IMR-90 (cell line): Measurements from ENCODE around the gene KATNB1. TPM values are rescaled to one million over a fixed set of nuclear protein-coding genes. Genes with fewer than 3 reads are reported as not detected.

Experiments
- ATAC-seq: fragments of 200-7000 bp; cut with Tn5 transposase; 2 replicates; pipeline ENCODE4 v1.9.1; 2020; ENCODE audit warnings: low read depth, mild to moderate bottlenecking, moderate library complexity
- BruUV-seq: library from RNA; stranded (reverse); fragments of 400-500 nt; replicated peaks from 2 replicates; lab custom pipeline; 2021; lab: Mats Ljungman, UMichigan
- CTCF ChIA-PET: fragments of 300-600 bp; formaldehyde crosslinking; extraction: SDS; loops from one replicate; lab custom pipeline; 2021; ENCODE audit warnings: antibody characterized with exemption; lab: Yijun Ruan, JAX
- POLR2A ChIA-PET: fragments of 300-600 bp; sonication (Branson Sonifier 250); formaldehyde crosslinking; loops from one replicate; lab custom pipeline; 2022; ENCODE audit warnings: antibody characterized with exemption; ENCODE audit not compliant: unreplicated experiment; lab: Charles Lee
- DNase-seq: peaks from one replicate; pipeline ENCODE4 v3.0.0; 2013
- H2AFZ ChIP-seq: replicated peaks from 2 replicates; pipeline ENCODE3; 2013; ENCODE audit warnings: low read length, mild to moderate bottlenecking; ENCODE audit not compliant: poor library complexity
- H2AK5ac ChIP-seq: 2 replicates; pipeline ENCODE4 v1.6.1; 2013; ENCODE audit warnings: low read depth, low read length, inconsistent platforms
- H2AK9ac ChIP-seq: replicated peaks from 2 replicates; pipeline ENCODE3; 2013; ENCODE audit warnings: mild to moderate bottlenecking, low read depth, low read length, moderate library complexity; ENCODE audit not compliant: poor library complexity
- H2BK120ac ChIP-seq: 2 replicates; pipeline ENCODE4 v1.6.1; 2013; ENCODE audit warnings: low read depth, low read length, inconsistent platforms
- H2BK15ac ChIP-seq: 3 replicates; pipeline ENCODE4 v1.6.1; 2013; ENCODE audit warnings: low read depth, low read length, inconsistent platforms
- H2BK20ac ChIP-seq: 2 replicates; pipeline ENCODE4 v1.6.1; 2013; ENCODE audit warnings: low read depth, mild to moderate bottlenecking, inconsistent platforms, low read length, moderate library complexity
- H2BK5ac ChIP-seq: 2 replicates; pipeline ENCODE4 v1.6.1; 2013; ENCODE audit warnings: mild to moderate bottlenecking, low read depth, low read length, inconsistent platforms; ENCODE audit not compliant: poor library complexity, severe bottlenecking
- H3K14ac ChIP-seq: replicated peaks from 2 replicates; pipeline ENCODE4 v1.6.1; 2013; ENCODE audit warnings: low read depth, low read length, inconsistent platforms
- H3K18ac ChIP-seq: 2 replicates; pipeline ENCODE4 v1.6.1; 2013; ENCODE audit warnings: low read depth, low read length, control low read depth
- H3K23ac ChIP-seq: 2 replicates; pipeline ENCODE4 v1.6.1; 2013; ENCODE audit warnings: low read depth, low read length, inconsistent platforms
- H3K27ac ChIP-seq: 2 replicates; pipeline ENCODE4 v1.5.1; 2013; ENCODE audit warnings: mild to moderate bottlenecking, control low read depth, low read length; ENCODE audit not compliant: insufficient read depth
- H3K27me3 ChIP-seq: 2 replicates; pipeline ENCODE4 v1.6.1; 2013; ENCODE audit warnings: low read length; ENCODE audit not compliant: control insufficient read depth, insufficient read depth
- H3K36me3 ChIP-seq: 2 replicates; pipeline ENCODE4 v1.6.1; 2013; ENCODE audit warnings: low read length, mixed read lengths; ENCODE audit not compliant: control insufficient read depth, insufficient read depth
- H3K4ac ChIP-seq: 2 replicates; pipeline ENCODE4 v1.6.1; 2013; ENCODE audit warnings: low read depth, low read length, inconsistent platforms
- H3K4me1 ChIP-seq: 2 replicates; pipeline ENCODE4 v1.6.1; 2013; ENCODE audit warnings: low read length, mixed read lengths; ENCODE audit not compliant: control insufficient read depth, insufficient read depth
- H3K4me2 ChIP-seq: 2 replicates; pipeline ENCODE4 v1.6.1; 2013; ENCODE audit warnings: low read depth, mild to moderate bottlenecking, control low read depth, low read length, moderate library complexity
- H3K4me3 ChIP-seq: 2 replicates; pipeline ENCODE4 v1.5.1; 2013; ENCODE audit warnings: low read depth, mild to moderate bottlenecking, control low read depth, low read length, moderate library complexity; ENCODE audit not compliant: insufficient read depth
- H3K56ac ChIP-seq: 2 replicates; pipeline ENCODE4 v1.6.1; 2013; ENCODE audit warnings: low read length, inconsistent platforms; ENCODE audit not compliant: insufficient read depth; ENCODE audit errors: extremely low read depth
- H3K79me1 ChIP-seq, 2 experiments: 2 replicates each; pipeline ENCODE4 v1.6.1; 2013; ENCODE audit warnings: low read length in 2 of 2, inconsistent platforms in 1 of 2, low read depth in 1 of 2
- H3K9ac ChIP-seq: 2 replicates; pipeline ENCODE4 v1.6.1; 2013; ENCODE audit warnings: low read depth, low read length, control low read depth
- H3K9me1 ChIP-seq: 2 replicates; pipeline ENCODE4 v1.6.1; 2013; ENCODE audit warnings: low read length, inconsistent platforms; ENCODE audit not compliant: insufficient read depth
- H3K9me3 ChIP-seq: 2 replicates; pipeline ENCODE4 v1.6.1; 2013; ENCODE audit warnings: low read length; ENCODE audit not compliant: control insufficient read depth, insufficient read depth
- H4K20me1 ChIP-seq: 2 replicates; pipeline ENCODE4 v1.6.1; 2013; ENCODE audit warnings: low read length, inconsistent platforms; ENCODE audit not compliant: insufficient read depth
- H4K5ac ChIP-seq: 2 replicates; pipeline ENCODE4 v1.6.1; 2013; ENCODE audit warnings: mild to moderate bottlenecking, low read depth, low read length, control low read depth
- H4K8ac ChIP-seq, 2 experiments: 2 replicates each; pipeline ENCODE4 v1.6.1; 2013; ENCODE audit warnings: low read depth in 2 of 2, low read length in 2 of 2, control low read depth in 1 of 2, inconsistent platforms in 1 of 2
- H4K91ac ChIP-seq: 2 replicates; pipeline ENCODE4 v1.6.1; 2013; ENCODE audit warnings: low read depth, low read length, inconsistent platforms; ENCODE audit not compliant: insufficient read depth
- BHLHE40 ChIP-seq: fragments of 150-350 bp; IDR thresholded peaks from 2 replicates; pipeline ENCODE4 v1.6.1; 2016; ENCODE audit warnings: mild to moderate bottlenecking, low read depth, low read length
- CEBPB ChIP-seq: IDR thresholded peaks from 2 replicates; pipeline ENCODE4 v1.6.1; 2012; ENCODE audit warnings: low read depth, low read length, improper control_type of control experiment
- CHD1 ChIP-seq: IDR thresholded peaks from 2 replicates; pipeline ENCODE4 v1.6.1; 2012; ENCODE audit warnings: low read depth, low read length, improper control_type of control experiment
- CTCF ChIP-seq: conservative IDR thresholded peaks from 2 replicates; pipeline ENCODE4 v1.5.1; 2012; ENCODE audit warnings: mild to moderate bottlenecking, low read depth, low read length, improper control_type of control experiment
- FOS ChIP-seq: fragments of 150-350 bp; IDR thresholded peaks from 2 replicates; pipeline ENCODE4 v1.6.1; 2016; ENCODE audit warnings: low read depth, low read length
- MAFK ChIP-seq: IDR thresholded peaks from 2 replicates; pipeline ENCODE4 v1.6.1; 2012; ENCODE audit warnings: low read depth, low read length, improper control_type of control experiment
- MAZ ChIP-seq: IDR thresholded peaks from 2 replicates; pipeline ENCODE4 v1.6.1; 2012; ENCODE audit warnings: low read depth, mild to moderate bottlenecking, low read length, improper control_type of control experiment, moderate library complexity, borderline replicate concordance
- MXI1 ChIP-seq: IDR thresholded peaks from 2 replicates; pipeline ENCODE4 v1.6.1; 2012; ENCODE audit warnings: low read depth, mild to moderate bottlenecking, low read length, moderate library complexity, borderline replicate concordance
- NFE2L2 ChIP-seq: fragments of 150-350 bp; IDR thresholded peaks from 2 replicates; pipeline ENCODE4 v1.6.1; 2016; ENCODE audit warnings: low read depth, mild to moderate bottlenecking, low read length
- POLR2A ChIP-seq: IDR thresholded peaks from 2 replicates; pipeline ENCODE4 v1.6.1; 2012; ENCODE audit warnings: mild to moderate bottlenecking, low read depth, low read length
- RAD21 ChIP-seq: IDR thresholded peaks from 2 replicates; pipeline ENCODE4 v1.6.1; 2012; ENCODE audit warnings: low read length, improper control_type of control experiment
- RCOR1 ChIP-seq: IDR thresholded peaks from 2 replicates; pipeline ENCODE4 v1.6.1; 2012; ENCODE audit warnings: mild to moderate bottlenecking, low read length, improper control_type of control experiment; ENCODE audit not compliant: insufficient replicate concordance
- RFX5 ChIP-seq: IDR thresholded peaks from 2 replicates; pipeline ENCODE4 v1.8.0; 2012; ENCODE audit warnings: low read depth, mild to moderate bottlenecking, low read length, moderate library complexity
- SMC3 ChIP-seq: fragments of 150-350 bp; IDR thresholded peaks from 2 replicates; pipeline ENCODE4 v1.6.1; 2016; ENCODE audit warnings: low read depth, mild to moderate bottlenecking, antibody characterized with exemption, low read length, moderate library complexity
- WGBS, 2 experiments: methylation state at CpG; one replicate each; pipeline versions ENCODE4 v1.1.5 to v1.1.7; 2013; ENCODE audit warnings: missing lambda C conversion rate in 2 of 2; ENCODE audit not compliant: insufficient read length in 1 of 2; ENCODE audit errors: extremely low coverage in 2 of 2; 5-methylcytosine and 5-hydroxymethylcytosine counted together
- dilution Hi-C: fragments of 300-500 bp; cut with HindIII; formaldehyde crosslinking; loops from one replicate; pipeline ENCODE4 v1.14.3; 2018; ENCODE audit warnings: low sequenced_read_pairs; ENCODE audit not compliant: unreplicated experiment
- in situ Hi-C: fragments of 300-500 bp; cut with MboI; formaldehyde crosslinking; loops from 3 replicates; pipeline ENCODE4 v1.14.3; 2019; ENCODE audit warnings: low sequenced_read_pairs, inconsistent platforms, mixed read lengths
- intact Hi-C: fragments of 100-400 bp; cut with micrococcal nuclease; formaldehyde crosslinking; loops from 2 replicates; pipeline ENCODE4 v1.10.0; 2022
- polyA plus RNA-seq, 3 experiments: library from polyadenylated mRNA; depleted of rRNA; stranded (reverse); fragments of >200 nt; gene quantifications; 2 replicates each; pipeline ENCODE4 v1.2.3, GENCODE V29; 2012; ENCODE audit warnings: low replicate concordance in 1 of 3
- total RNA-seq: library from RNA; depleted of rRNA; stranded (reverse); fragments of >200 nt; gene quantifications from 2 replicates; pipeline ENCODE4 v1.2.3, GENCODE V29; 2012
- TF ChIP-seq, protein P1 (sequence below): fragments of 150-350 bp; IDR thresholded peaks from 2 replicates; pipeline ENCODE4 v1.6.1; 2017; ENCODE audit warnings: mild to moderate bottlenecking, antibody characterized with exemption, low read length, low read depth
- TF ChIP-seq, protein P2 (sequence below): fragments of 150-350 bp; IDR thresholded peaks from 2 replicates; pipeline ENCODE4 v1.6.1; 2016; ENCODE audit warnings: low read depth, mild to moderate bottlenecking, low read length, moderate library complexity, borderline replicate concordance

Gene KATNB1
- total and polyA plus RNA-seq, 2 of the 4 experiments (the other 2 are of a cell fraction) = 10.9 to 23.5 TPM

- H2AK9ac ChIP-seq = no peak overlapping the region
- no peak overlapping the region for H4K5ac ChIP-seq
- H4K8ac ChIP-seq = no peak overlapping the region
- no peak overlapping the region for H3K9ac ChIP-seq
- no peak overlapping the region for H3K14ac ChIP-seq
- ChIA-PET POLR2A (no interaction called here), CTCF (no interaction called here)
- no peaks in the 10 kb centered on the region for H3K9me3 ChIP-seq
- no TSS peak for BruUV-seq
- dilution Hi-C loops = no loop called here
- no peak overlapping the region for H3K4me2 ChIP-seq
- H3K27ac ChIP-seq = no peak overlapping the region
- no peak overlapping the region for H2BK120ac ChIP-seq
- no peaks in the 10 kb centered on the region for H3K4me1 ChIP-seq
- H3K36me3 ChIP-seq = peaks cover 20% of the 10 kb centered on the region
- no peak overlapping the region for H2BK20ac ChIP-seq
- TF ChIP-seq RFX5 (no peak), MAZ (no peak), MAFK (no peak), FOS (no peak), NFE2L2 (no peak), SMC3 (no peak), CTCF (no peak), BHLHE40 (no peak), RAD21 (no peak), RCOR1 (no peak), MXI1 (no peak), CEBPB (no peak), POLR2A (no peak), CHD1 (no peak)
- TF ChIP-seq, protein P1, sequence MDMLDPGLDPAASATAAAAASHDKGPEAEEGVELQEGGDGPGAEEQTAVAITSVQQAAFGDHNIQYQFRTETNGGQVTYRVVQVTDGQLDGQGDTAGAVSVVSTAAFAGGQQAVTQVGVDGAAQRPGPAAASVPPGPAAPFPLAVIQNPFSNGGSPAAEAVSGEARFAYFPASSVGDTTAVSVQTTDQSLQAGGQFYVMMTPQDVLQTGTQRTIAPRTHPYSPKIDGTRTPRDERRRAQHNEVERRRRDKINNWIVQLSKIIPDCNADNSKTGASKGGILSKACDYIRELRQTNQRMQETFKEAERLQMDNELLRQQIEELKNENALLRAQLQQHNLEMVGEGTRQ = no peak
- TF ChIP-seq, protein P2, sequence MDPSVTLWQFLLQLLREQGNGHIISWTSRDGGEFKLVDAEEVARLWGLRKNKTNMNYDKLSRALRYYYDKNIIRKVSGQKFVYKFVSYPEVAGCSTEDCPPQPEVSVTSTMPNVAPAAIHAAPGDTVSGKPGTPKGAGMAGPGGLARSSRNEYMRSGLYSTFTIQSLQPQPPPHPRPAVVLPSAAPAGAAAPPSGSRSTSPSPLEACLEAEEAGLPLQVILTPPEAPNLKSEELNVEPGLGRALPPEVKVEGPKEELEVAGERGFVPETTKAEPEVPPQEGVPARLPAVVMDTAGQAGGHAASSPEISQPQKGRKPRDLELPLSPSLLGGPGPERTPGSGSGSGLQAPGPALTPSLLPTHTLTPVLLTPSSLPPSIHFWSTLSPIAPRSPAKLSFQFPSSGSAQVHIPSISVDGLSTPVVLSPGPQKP = no peak
- no peak overlapping the region for H3K23ac ChIP-seq
- no peaks in the 10 kb centered on the region for H3K9me1 ChIP-seq
- intact Hi-C loops = no loop called here
- DNase-seq = no peak
- H3K4ac ChIP-seq = no peak overlapping the region
- H2AK5ac ChIP-seq = no peak overlapping the region
- no peaks in the 10 kb centered on the region for H3K27me3 ChIP-seq
- no peaks in the 10 kb centered on the region for H4K20me1 ChIP-seq
- H2BK15ac ChIP-seq = no peak overlapping the region
- H2AFZ ChIP-seq = no peak overlapping the region
- in situ Hi-C loops = no loop called here
- no peak overlapping the region for H3K4me3 ChIP-seq
- H2BK5ac ChIP-seq = no peak overlapping the region
- no peak for ATAC-seq
- no peak overlapping the region for H3K18ac ChIP-seq
- no peaks in the 10 kb centered on the region for H3K79me1 ChIP-seq
- 83% methylated on average over 8 of the region's 11 CpGs; no CpG with 5 or more reads in 1 of the 2 experiments for WGBS, 2 experiments
- no peak overlapping the region for H4K91ac ChIP-seq
- no peak overlapping the region for H3K56ac ChIP-seq
Measured at GRCh38 chr16:57748596-57748995, 13.0 kb downstream of the KATNB1 start.
